DND-41 (cell line): ENCODE measurements around the gene SAXO1.

ENCODE experiments used
- ATAC-seq: fragments of 200-7000 bp; cut with Tn5 transposase; 3 replicates; pipeline ENCODE4 v1.9.1; 2021; ENCODE audit warnings: low read depth; ENCODE audit not compliant: insufficient read depth
- DNase-seq: peaks from one replicate; pipeline ENCODE4 v3.0.0-alpha.2; 2020
- H2AFZ ChIP-seq: 2 replicates; pipeline ENCODE4 v1.6.0; 2012; ENCODE audit warnings: low read depth, low read length
- H3K27ac ChIP-seq: 2 replicates; pipeline ENCODE4 v1.5.1; 2012; ENCODE audit warnings: low read length, inconsistent platforms
- H3K27me3 ChIP-seq: fragments of 200-600 bp; sonication (generic); 2 replicates; pipeline ENCODE4 v1.6.0; 2012; ENCODE audit warnings: low read length, mild to moderate bottlenecking, inconsistent platforms; ENCODE audit not compliant: insufficient read depth, poor library complexity
- H3K36me3 ChIP-seq: 2 replicates; pipeline ENCODE4 v1.5.1; 2012; ENCODE audit warnings: low read length, inconsistent platforms; ENCODE audit not compliant: insufficient read depth
- H3K4me1 ChIP-seq: 2 replicates; pipeline ENCODE4 v1.5.1; 2012; ENCODE audit warnings: mild to moderate bottlenecking, low read length; ENCODE audit not compliant: insufficient read depth
- H3K4me2 ChIP-seq: 2 replicates; pipeline ENCODE4 v1.6.0; 2012; ENCODE audit warnings: mild to moderate bottlenecking, moderate library complexity, low read length, inconsistent platforms; ENCODE audit not compliant: insufficient read depth
- H3K4me3 ChIP-seq, 2 experiments: fragments of 200-600 bp in 1 of 2; shearing (Covaris generic) in 1 of 2; 2 replicates each; pipeline ENCODE4 v1.5.1; 2012 to 2016; ENCODE audit warnings: inconsistent platforms in 2 of 2, low read length in 2 of 2, mild to moderate bottlenecking in 2 of 2, low read depth in 1 of 2, moderate library complexity in 1 of 2
- H3K79me2 ChIP-seq: 2 replicates; pipeline ENCODE4 v1.6.0; 2012; ENCODE audit warnings: low read length, inconsistent platforms; ENCODE audit not compliant: insufficient read depth
- H3K9ac ChIP-seq: 2 replicates; pipeline ENCODE4 v1.6.0; 2012; ENCODE audit warnings: low read depth, mild to moderate bottlenecking, inconsistent platforms, low read length, moderate library complexity
- H3K9me3 ChIP-seq: 2 replicates; pipeline ENCODE4 v1.5.1; 2012; ENCODE audit warnings: low read length, moderate library complexity, mild to moderate bottlenecking, inconsistent platforms; ENCODE audit not compliant: insufficient read depth, severe bottlenecking
- H4K20me1 ChIP-seq: 2 replicates; pipeline ENCODE4 v1.6.0; 2012; ENCODE audit warnings: low read length; ENCODE audit not compliant: insufficient read depth
- CTCF ChIP-seq: IDR thresholded peaks from 2 replicates; pipeline ENCODE4 v1.5.1; 2012; ENCODE audit warnings: borderline replicate concordance, low read length, moderate library complexity, mild to moderate bottlenecking; ENCODE audit not compliant: poor library complexity, severe bottlenecking; ENCODE audit errors: extremely low read depth
- EZH2 ChIP-seq: IDR thresholded peaks from 3 replicates; pipeline ENCODE4 v1.6.1; 2012; ENCODE audit warnings: borderline replicate concordance, low read depth, mild to moderate bottlenecking, moderate library complexity, low read length, inconsistent platforms; ENCODE audit not compliant: severe bottlenecking

SAXO1 gene

GRCh38 chr9:18972675-18973074, 60.3 kb downstream of the SAXO1 start:
- Histone ChIP-seq H3K36me3 (no peaks in the 10 kb centered on the region), H3K79me2 (no peaks in the 10 kb centered on the region), H3K9me3 (no peaks in the 10 kb centered on the region), H2AFZ (no peak overlapping the region), H3K27me3 (peaks cover 12% of the 10 kb centered on the region), H3K27ac (no peak overlapping the region), H3K4me2 (no peak overlapping the region), H3K9ac (no peak overlapping the region), H4K20me1 (no peaks in the 10 kb centered on the region), H3K4me3 (no peak overlapping the region), H3K4me1 (peaks cover 12% of the 10 kb centered on the region)
- no peak for TF ChIP-seq CTCF
- TF ChIP-seq EZH2 = no peak
- DNase-seq (no peak), ATAC-seq (no peak)

- no peak overlapping the region for H3K4me2 ChIP-seq
- no peaks in the 10 kb centered on the region for H3K9me3 ChIP-seq
- H3K79me2 ChIP-seq = no peaks in the 10 kb centered on the region
- H3K36me3 ChIP-seq = no peaks in the 10 kb centered on the region
- H3K4me1 ChIP-seq = peaks cover 8% of the 10 kb centered on the region
- H2AFZ ChIP-seq = no peak overlapping the region
- peaks cover 12% of the 10 kb centered on the region for H3K27me3 ChIP-seq
- DNase-seq (no peak), ATAC-seq (no peak)
- TF ChIP-seq CTCF (no peak), EZH2 (no peak)
- no peak overlapping the region for H3K27ac ChIP-seq
- H3K9ac ChIP-seq = no peak overlapping the region
- no peak overlapping the region for H3K4me3 ChIP-seq
- H4K20me1 ChIP-seq = no peaks in the 10 kb centered on the region
Observed at GRCh38 chr9:18971909-18972308, 61.1 kb downstream of the SAXO1 start.

GRCh38 chr9:18971404-18971803, 61.6 kb downstream of the SAXO1 start:
- ATAC-seq = no peak
- H2AFZ ChIP-seq = no peak overlapping the region
- H4K20me1 ChIP-seq = no peaks in the 10 kb centered on the region
- H3K4me2 ChIP-seq = no peak overlapping the region
- no peak overlapping the region for H3K4me3 ChIP-seq
- H3K9me3 ChIP-seq = no peaks in the 10 kb centered on the region
- no peak for DNase-seq
- no peaks in the 10 kb centered on the region for H3K36me3 ChIP-seq
- H3K27me3 ChIP-seq = peaks cover 12% of the 10 kb centered on the region
- H3K4me1 ChIP-seq = peaks cover 3% of the 10 kb centered on the region
- no peaks in the 10 kb centered on the region for H3K79me2 ChIP-seq
- TF ChIP-seq CTCF (no peak), EZH2 (no peak)
- no peak overlapping the region for H3K27ac ChIP-seq
- no peak overlapping the region for H3K9ac ChIP-seq

GRCh38 chr9:18970393-18970792, 62.6 kb downstream of the SAXO1 start:
- peaks cover 12% of the 10 kb centered on the region for H3K27me3 ChIP-seq
- H3K4me3 ChIP-seq = no peak overlapping the region
- no peak overlapping the region for H3K27ac ChIP-seq
- H3K9ac ChIP-seq = no peak overlapping the region
- no peak overlapping the region for H3K4me2 ChIP-seq
- ATAC-seq (no peak), DNase-seq (no peak)
- H2AFZ ChIP-seq = no peak overlapping the region
- H3K4me1 ChIP-seq = no peaks in the 10 kb centered on the region
- H4K20me1 ChIP-seq = no peaks in the 10 kb centered on the region
- no peaks in the 10 kb centered on the region for H3K9me3 ChIP-seq
- H3K36me3 ChIP-seq = no peaks in the 10 kb centered on the region
- no peaks in the 10 kb centered on the region for H3K79me2 ChIP-seq
- TF ChIP-seq EZH2 (no peak), CTCF (no peak)
